Astrocyte (in vitro differentiated cells and primary cell): Measurements from ENCODE around the gene STOML1.

Source experiments
- CTCF ChIP-seq: IDR thresholded peaks from 2 replicates; pipeline ENCODE4 v1.5.1; 2011; ENCODE audit warnings: low read depth, mild to moderate bottlenecking, inconsistent platforms, low read length, moderate library complexity; ENCODE audit not compliant: insufficient read depth
- EZH2 ChIP-seq: IDR thresholded peaks from 2 replicates; pipeline ENCODE4 v1.6.1; 2012; ENCODE audit warnings: mild to moderate bottlenecking, low read length, inconsistent platforms; ENCODE audit not compliant: insufficient read depth

DNA sequence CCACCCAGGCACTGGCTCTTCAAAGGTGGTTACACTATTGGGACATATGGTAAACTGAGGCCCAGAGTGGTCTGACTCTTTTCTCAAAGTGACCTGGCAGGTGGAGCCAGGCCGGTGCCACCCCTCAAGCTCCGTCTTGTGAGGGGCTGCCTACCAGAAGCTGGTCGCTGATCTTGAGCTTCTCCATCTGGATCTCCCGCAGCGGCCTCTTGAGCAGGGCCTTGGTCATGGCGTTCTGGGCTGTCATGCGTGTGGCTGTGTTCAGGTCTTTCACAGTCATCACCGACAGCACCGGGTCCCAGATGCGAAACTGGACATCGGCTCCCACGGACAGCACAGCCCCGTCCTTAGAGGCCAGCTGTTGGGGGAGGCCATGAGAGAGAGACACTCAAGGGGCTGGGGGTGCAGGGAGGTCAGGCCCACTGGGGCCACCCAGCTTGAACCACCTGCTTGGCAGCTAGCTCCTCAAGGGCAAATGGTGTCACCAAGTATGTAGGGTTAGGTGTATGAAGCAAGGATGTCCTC lies 3.6 kb downstream of the STOML1 start:
- TF ChIP-seq CTCF (no peak), EZH2 (no peak)
